A549 (cell line): ENCODE results near the gene C1QL1. TPM values are rescaled to one million over a fixed set of nuclear protein-coding genes. Genes with fewer than 3 reads are reported as not detected.
A peak's percentile ranks its signal among the peaks of the same experiment; 100 is the strongest.

Experiments
- ATAC-seq, 2 experiments: fragments of 200-7000 bp in 1 of 2; fragments of >200 bp in 1 of 2; cut with Nextera tagmentation in 1 of 2; cut with Tn5 transposase in 1 of 2; 3 replicates each; pipeline versions ENCODE4 v1.8.0 to v1.9.1; 2018 to 2020; ENCODE audit warnings: mild to moderate bottlenecking in 1 of 2, moderate library complexity in 1 of 2
- CTCF ChIA-PET: fragments of 300-600 bp; sonication (Branson Sonifier 250); formaldehyde crosslinking; extraction: SDS; loops from one replicate; lab custom pipeline; 2021; ENCODE audit warnings: antibody characterized with exemption, inconsistent platforms; lab: Yijun Ruan, JAX
- POLR2A ChIA-PET: fragments of 350-600 bp; formaldehyde crosslinking; extraction: SDS; loops from one replicate; lab custom pipeline; 2021; ENCODE audit warnings: antibody characterized with exemption, inconsistent platforms; lab: Yijun Ruan, JAX
- DNase-seq, 2 experiments: peaks; one replicate each; pipeline versions ENCODE4 v3.0.0 to v3.0.0-alpha.2; 2011 to 2016; ENCODE audit warnings: low read depth in 1 of 2, low spot score in 1 of 2
- FAIRE-seq: peaks from 2 replicates; lab custom pipeline; 2011; peaks lifted over from hg19 to GRCh38; lab: Jason Lieb, UNC
- H3K27ac ChIP-seq, 2 experiments: fragments of >200 bp; sonication (Bioruptor Twin); formaldehyde crosslinking; 3 replicates each; pipeline ENCODE4 v1.5.1; 2016 to 2017
- H3K4me1 ChIP-seq: fragments of >200 bp; sonication (Bioruptor Twin); formaldehyde crosslinking; 3 replicates; pipeline ENCODE4 v1.6.1; 2016
- H3K4me2 ChIP-seq: fragments of >200 bp; sonication (Bioruptor Twin); formaldehyde crosslinking; 3 replicates; pipeline ENCODE4 v1.6.1; 2016
- H3K4me3 ChIP-seq: fragments of >200 bp; sonication (Bioruptor Twin); formaldehyde crosslinking; 3 replicates; pipeline ENCODE4 v1.5.1; 2016
- H3K9me3 ChIP-seq: fragments of >200 bp; sonication (Bioruptor Twin); formaldehyde crosslinking; 3 replicates; pipeline ENCODE4 v1.6.1; 2016
- BHLHE40 ChIP-seq: IDR thresholded peaks from 2 replicates; pipeline ENCODE4 v1.6.1; 2012; ENCODE audit warnings: low read depth, low read length, inconsistent platforms
- CBX8 ChIP-seq: fragments of 200-600 bp; sonication (generic); IDR thresholded peaks from 2 replicates; pipeline ENCODE4 v1.6.1; 2016
- E2F6 ChIP-seq: IDR thresholded peaks from 2 replicates; pipeline ENCODE4 v1.6.1; 2012; ENCODE audit warnings: low read depth, borderline replicate concordance
- EHF ChIP-seq: fragments of 250-450 bp; sonication (Bioruptor Pico); IDR thresholded peaks from 2 replicates; pipeline ENCODE4 v1.5.0; 2020; ENCODE audit warnings: mild to moderate bottlenecking
- EHMT2 ChIP-seq: fragments of 200-600 bp; sonication (generic); IDR thresholded peaks from 2 replicates; pipeline ENCODE4 v1.6.1; 2016; ENCODE audit warnings: antibody characterized with exemption, low read depth, mild to moderate bottlenecking, moderate library complexity
- ELK1 ChIP-seq: fragments of 150-350 bp; IDR thresholded peaks from 2 replicates; pipeline ENCODE4 v1.6.1; 2014; ENCODE audit warnings: low read depth, mild to moderate bottlenecking, low read length
- FOSL2 ChIP-seq, 2 experiments: fragments of 450-650 bp in 1 of 2; fragments of >200 bp in 1 of 2; sonication (Bioruptor Twin) in 1 of 2; formaldehyde crosslinking; IDR thresholded peaks; 2 replicates each; pipeline versions ENCODE4 v1.5.0 to v1.6.1; 2016 to 2020; ENCODE audit warnings: mild to moderate bottlenecking in 1 of 2, moderate library complexity in 1 of 2
- GATA3 ChIP-seq: IDR thresholded peaks from 2 replicates; pipeline ENCODE4 v1.6.1; 2012; ENCODE audit warnings: borderline replicate concordance
- HEYL ChIP-seq: fragments of 250-450 bp; sonication (Bioruptor Pico); IDR thresholded peaks from 2 replicates; pipeline ENCODE4 v1.8.0; 2021; ENCODE audit warnings: mild to moderate bottlenecking, moderate library complexity
- HOXA7 ChIP-seq: fragments of 250-450 bp; sonication (Bioruptor Pico); IDR thresholded peaks from 2 replicates; pipeline ENCODE4 v1.5.0; 2020; ENCODE audit warnings: mild to moderate bottlenecking, moderate library complexity
- HOXB5 ChIP-seq: fragments of 250-450 bp; sonication (Bioruptor Pico); IDR thresholded peaks from 2 replicates; pipeline ENCODE4 v1.5.0; 2020; ENCODE audit warnings: mild to moderate bottlenecking, moderate library complexity
- JUN ChIP-seq, 2 experiments: fragments of >200 bp; sonication (Bioruptor Twin); formaldehyde crosslinking; IDR thresholded peaks; 2 replicates in 1 of 2; 3 replicates in 1 of 2; pipeline ENCODE4 v1.6.1; 2016 to 2017
- MAZ ChIP-seq: fragments of 150-350 bp; IDR thresholded peaks from 2 replicates; pipeline ENCODE4 v1.6.1; 2014; ENCODE audit warnings: antibody characterized with exemption, low read depth, low read length, borderline replicate concordance
- NPAS2 ChIP-seq: fragments of 250-450 bp; sonication (Bioruptor Pico); IDR thresholded peaks from 2 replicates; pipeline ENCODE4 v1.8.0; 2022; ENCODE audit warnings: mild to moderate bottlenecking, moderate library complexity, borderline replicate concordance
- PHF8 ChIP-seq: fragments of 200-600 bp; sonication (generic); IDR thresholded peaks from 2 replicates; pipeline ENCODE4 v1.6.1; 2016; ENCODE audit warnings: low read depth, mild to moderate bottlenecking, antibody characterized with exemption, moderate library complexity, borderline replicate concordance
- POLR2AphosphoS2 ChIP-seq: conservative IDR thresholded peaks from 2 replicates; pipeline ENCODE4 v1.6.1; 2012; ENCODE audit warnings: low read length, improper control_type of control experiment, inconsistent platforms
- REST ChIP-seq: fragments of 200-600 bp; sonication (generic); IDR thresholded peaks from 2 replicates; pipeline ENCODE4 v1.6.1; 2016; ENCODE audit warnings: antibody characterized with exemption, mild to moderate bottlenecking, moderate library complexity
- RFX5 ChIP-seq: fragments of 450-650 bp; IDR thresholded peaks from 2 replicates; pipeline ENCODE4 v1.7.1; 2014; ENCODE audit warnings: antibody characterized with exemption, mild to moderate bottlenecking, moderate library complexity
- SMC3 ChIP-seq: fragments of >200 bp; sonication (Bioruptor Twin); formaldehyde crosslinking; IDR thresholded peaks from 3 replicates; pipeline ENCODE4 v1.6.1; 2018; ENCODE audit warnings: inconsistent platforms
- SREBF2 ChIP-seq: fragments of 450-650 bp; IDR thresholded peaks from 2 replicates; pipeline ENCODE4 v1.6.1; 2014; ENCODE audit warnings: mild to moderate bottlenecking, moderate library complexity
- USF2 ChIP-seq: fragments of 450-650 bp; IDR thresholded peaks from 2 replicates; pipeline ENCODE4 v1.6.1; 2014; ENCODE audit warnings: antibody characterized with exemption
- ZNF302 ChIP-seq: fragments of 250-450 bp; sonication (Bioruptor Pico); IDR thresholded peaks from 2 replicates; pipeline ENCODE4 v1.9.0; 2021; ENCODE audit warnings: inconsistent platforms, mild to moderate bottlenecking, moderate library complexity
- WGBS: methylation state at CpG from one replicate; pipeline ENCODE4 v1.1.6; 2017; ENCODE audit errors: missing lambda C conversion rate; 5-methylcytosine and 5-hydroxymethylcytosine counted together
- polyA plus RNA-seq, 4 experiments: library from polyadenylated mRNA; depleted of rRNA in 3 of 4; stranded (reverse); fragments of >200 nt; fragmentation: RNase III in 1 of 4; extraction: RNeasy Plus Mini Kit Qiagen cat#74134 plus additional on column Dnase treatment in 1 of 4; gene quantifications; 2 replicates in 3 of 4; 3 replicates in 1 of 4; pipeline ENCODE4 v1.2.3, GENCODE V29; 2011 to 2017
- TF ChIP-seq, protein P1 (sequence below): IDR thresholded peaks from 2 replicates; pipeline ENCODE4 v1.6.1; 2012
- TF ChIP-seq, protein P2 (sequence below): fragments of >200 bp; sonication (Bioruptor Twin); formaldehyde crosslinking; IDR thresholded peaks from 2 replicates; pipeline ENCODE4 v1.6.1; 2016

Gene C1QL1
- polyA plus RNA-seq, 2 of the 4 experiments (the other 2 are of a cell fraction), result 2.6 to 8.5 TPM

DNA sequence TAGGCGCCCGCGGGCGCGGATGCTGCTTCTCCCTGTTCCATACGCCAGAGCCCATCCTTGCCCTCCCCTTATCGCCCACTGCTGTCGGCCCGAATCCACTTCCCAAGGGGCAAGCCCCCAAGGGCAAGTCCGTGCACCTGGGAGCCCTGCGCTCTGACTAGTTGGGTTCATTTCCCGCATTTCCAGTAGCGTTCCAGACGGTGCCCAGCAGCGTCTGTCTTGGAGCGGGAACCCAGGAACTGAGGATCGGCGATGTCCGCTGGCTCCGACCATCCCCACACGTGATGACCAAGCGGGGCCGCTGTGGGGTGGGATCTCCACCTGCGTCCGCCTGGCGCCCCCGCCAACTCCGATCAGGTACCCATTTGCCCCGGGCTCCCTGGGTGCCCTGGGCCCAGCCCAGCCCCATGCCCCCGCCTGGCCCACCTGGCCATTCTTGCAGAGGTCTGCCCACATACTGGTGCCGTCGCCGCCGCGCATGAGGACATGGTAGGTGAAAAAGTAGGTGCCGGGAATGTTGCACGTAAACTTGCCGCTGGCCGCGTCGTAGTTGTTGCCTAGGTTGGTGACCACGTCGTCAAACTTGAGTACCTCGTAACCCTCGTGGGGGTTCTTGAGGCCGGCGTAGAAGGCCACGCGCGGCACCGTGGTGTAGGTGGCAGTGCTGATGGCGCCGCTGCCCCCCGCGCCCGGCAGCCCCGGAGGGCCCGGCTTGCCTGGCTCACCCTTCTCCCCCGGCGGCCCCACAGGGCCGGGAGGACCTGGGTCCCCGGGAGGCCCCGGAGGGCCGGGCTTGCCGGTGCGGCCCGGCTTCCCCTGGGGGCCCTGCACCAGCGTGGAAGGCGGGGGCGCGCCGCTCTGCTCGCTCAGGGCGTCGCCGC is 837 bp downstream of the C1QL1 start:
- ChIA-PET POLR2A (interaction anchor here (2.4 kb wide), 1 partner anchor 14 kb away, joined by 12 read pairs; no protein-coding TSS in a partner anchor), CTCF (interaction anchor here (0.8 to 38.8 kb wide), 9 partner anchors 11 to 192 kb away, joined by 3 to 752 read pairs (median 8); partner anchors contain the start of gene GFAP)
- Histone ChIP-seq H3K4me1 (peaks cover 25% of the 10 kb centered on the region), H3K4me3 (peak overlapping the region; percentile 59), H3K4me2 (peak overlapping the region; percentile 100), H3K9me3 (no peaks in the 10 kb centered on the region), H3K27ac (peak overlapping the region; percentile 65 to 82)
- FAIRE-seq, result no peak
- 86% methylated on average over 50 of the region's 76 CpGs for WGBS
- no peak for ATAC-seq
- TF ChIP-seq ELK1 (no peak), JUN (IDR thresholded peaks at IDR 0.05) (no peak), USF2 (no peak), PHF8 (no peak), GATA3 (no peak), POLR2AphosphoS2 (no peak), HEYL (CRISPR knock-in tag) (no peak), NPAS2 (no peak), EHF (no peak), EHMT2 (no peak)
- TF ChIP-seq, protein P1, sequence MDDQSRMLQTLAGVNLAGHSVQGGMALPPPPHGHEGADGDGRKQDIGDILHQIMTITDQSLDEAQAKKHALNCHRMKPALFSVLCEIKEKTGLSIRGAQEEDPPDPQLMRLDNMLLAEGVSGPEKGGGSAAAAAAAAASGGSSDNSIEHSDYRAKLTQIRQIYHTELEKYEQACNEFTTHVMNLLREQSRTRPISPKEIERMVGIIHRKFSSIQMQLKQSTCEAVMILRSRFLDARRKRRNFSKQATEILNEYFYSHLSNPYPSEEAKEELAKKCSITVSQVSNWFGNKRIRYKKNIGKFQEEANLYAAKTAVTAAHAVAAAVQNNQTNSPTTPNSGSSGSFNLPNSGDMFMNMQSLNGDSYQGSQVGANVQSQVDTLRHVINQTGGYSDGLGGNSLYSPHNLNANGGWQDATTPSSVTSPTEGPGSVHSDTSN, result no peak
- TF ChIP-seq, all 56 proteins: peak for 0
- DNase-seq, result no peak

GRCh38 chr17:44966348-44967025 is 1.6 kb downstream of the C1QL1 start:
- CTCF ChIA-PET, result interaction anchor here (0.8 to 38.8 kb wide), 5 partner anchors 13 to 191 kb away, joined by 3 to 752 read pairs (median 4); partner anchors contain the start of gene GFAP

More at GRCh38 chr17:44966348-44967025, 1.6 kb downstream of the C1QL1 start:
- FAIRE-seq (no peak), ATAC-seq (no peak), DNase-seq (no peak)
- no peaks in the 10 kb centered on the region for H3K9me3 ChIP-seq
- no peak overlapping the region for H3K4me2 ChIP-seq
- H3K27ac ChIP-seq, result no peak overlapping the region
- no peak overlapping the region for H3K4me3 ChIP-seq
- 86% methylated on average over 20 of the region's 21 CpGs for WGBS
- TF ChIP-seq FOSL2 (IDR thresholded peaks at IDR 0.05) (no peak), FOSL2 (CRISPR knock-in tag; IDR thresholded peaks at IDR 0.05) (no peak), REST (no peak), MAZ (no peak), GATA3 (no peak), HOXA7 (no peak), CBX8 (no peak), HOXB5 (no peak), SMC3 (no peak), PHF8 (no peak), RFX5 (no peak), USF2 (no peak), EHF (no peak), ZNF302 (CRISPR knock-in tag) (no peak), EHMT2 (no peak), SREBF2 (no peak), E2F6 (no peak), BHLHE40 (no peak)
- TF ChIP-seq, protein P2, sequence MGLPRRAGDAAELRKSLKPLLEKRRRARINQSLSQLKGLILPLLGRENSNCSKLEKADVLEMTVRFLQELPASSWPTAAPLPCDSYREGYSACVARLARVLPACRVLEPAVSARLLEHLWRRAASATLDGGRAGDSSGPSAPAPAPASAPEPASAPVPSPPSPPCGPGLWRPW, result no peak
- peaks cover 23% of the 10 kb centered on the region for H3K4me1 ChIP-seq
- POLR2A ChIA-PET, result no interaction called here
